Measurements from ENCODE around the gene EXT2.

The EXT2 gene

DNA sequence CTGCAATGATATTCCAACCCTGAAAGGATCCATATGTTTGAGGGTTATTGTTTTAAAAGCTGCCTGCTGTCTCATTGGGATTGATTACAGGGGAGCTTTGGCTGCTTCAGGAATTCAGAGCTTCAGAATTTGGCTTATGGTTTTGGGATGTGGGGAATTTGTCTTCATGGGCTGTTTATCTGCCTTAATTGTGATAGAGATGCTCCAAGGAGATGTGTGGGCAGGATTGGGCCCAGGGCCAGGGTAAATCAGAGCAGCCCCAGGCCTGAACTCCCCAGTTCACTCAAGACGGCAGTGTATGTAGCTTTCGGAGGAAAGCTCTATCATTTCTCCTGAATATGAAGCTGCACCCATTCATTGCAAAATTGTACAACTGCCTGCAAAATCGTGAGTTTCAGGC is 126.0 kb downstream of the EXT2 start:
- H3K79me2 ChIP-seq (ENCODE audit: control insufficient read depth, insufficient read depth, low read length, unreplicated experiment) = no peaks in the 10 kb centered on the region
- no peak overlapping the region for H3K4me3 ChIP-seq (ENCODE audit: low read depth, low read length)
- peaks cover 43% of the 10 kb centered on the region for H3K4me1 ChIP-seq (ENCODE audit: control insufficient read depth, insufficient read depth, low read length, unreplicated experiment)
- H3K36me3 ChIP-seq (ENCODE audit: insufficient read depth, low read length) = no peaks in the 10 kb centered on the region
- no peaks in the 10 kb centered on the region for H3K27me3 ChIP-seq (ENCODE audit: insufficient read depth, low read length)
- no peak overlapping the region for H2AFZ ChIP-seq (ENCODE audit: low read length, unreplicated experiment)
- no peak overlapping the region for H3K27ac ChIP-seq (ENCODE audit: low read depth, low read length)

DNA sequence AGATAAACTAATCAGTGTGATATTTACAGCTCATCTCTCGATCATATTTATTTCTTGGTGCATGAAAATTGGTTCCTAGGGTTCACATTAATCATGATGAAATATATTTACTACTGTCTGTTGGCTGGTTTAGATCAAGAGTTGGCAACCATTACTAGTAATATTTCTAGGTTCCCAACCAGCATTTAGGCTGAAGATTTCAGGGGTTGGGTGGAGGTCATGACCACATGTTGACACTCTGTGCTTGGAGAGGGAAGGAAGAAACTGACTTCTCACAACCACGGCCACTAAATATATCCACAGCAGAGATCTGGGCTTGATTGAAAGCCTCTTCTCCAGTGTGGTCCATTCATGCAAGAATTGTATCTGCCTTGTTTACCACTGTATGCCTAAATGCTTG is 126.5 kb downstream of the EXT2 start:
- Histone ChIP-seq H3K4me3 (ENCODE audit: low read depth, low read length) (no peak overlapping the region), H3K27ac (ENCODE audit: low read depth, low read length) (no peak overlapping the region), H3K27me3 (ENCODE audit: insufficient read depth, low read length) (no peaks in the 10 kb centered on the region), H3K36me3 (ENCODE audit: insufficient read depth, low read length) (no peaks in the 10 kb centered on the region), H3K4me1 (ENCODE audit: control insufficient read depth, insufficient read depth, low read length, unreplicated experiment) (peaks cover 43% of the 10 kb centered on the region), H3K79me2 (ENCODE audit: control insufficient read depth, insufficient read depth, low read length, unreplicated experiment) (no peaks in the 10 kb centered on the region), H2AFZ (ENCODE audit: low read length, unreplicated experiment) (no peak overlapping the region)

GRCh38 chr11:44223238-44223637 is 127.8 kb downstream of the EXT2 start:
- no peaks in the 10 kb centered on the region for H3K36me3 ChIP-seq (ENCODE audit: insufficient read depth, low read length)
- H3K79me2 ChIP-seq (ENCODE audit: control insufficient read depth, insufficient read depth, low read length, unreplicated experiment) = no peaks in the 10 kb centered on the region
- no peak overlapping the region for H3K4me3 ChIP-seq (ENCODE audit: low read depth, low read length)
- H3K27me3 ChIP-seq (ENCODE audit: insufficient read depth, low read length) = no peaks in the 10 kb centered on the region
- H3K27ac ChIP-seq (ENCODE audit: low read depth, low read length) = no peak overlapping the region
- peaks cover 43% of the 10 kb centered on the region for H3K4me1 ChIP-seq (ENCODE audit: control insufficient read depth, insufficient read depth, low read length, unreplicated experiment)
- no peak overlapping the region for H2AFZ ChIP-seq (ENCODE audit: low read length, unreplicated experiment)

DNA sequence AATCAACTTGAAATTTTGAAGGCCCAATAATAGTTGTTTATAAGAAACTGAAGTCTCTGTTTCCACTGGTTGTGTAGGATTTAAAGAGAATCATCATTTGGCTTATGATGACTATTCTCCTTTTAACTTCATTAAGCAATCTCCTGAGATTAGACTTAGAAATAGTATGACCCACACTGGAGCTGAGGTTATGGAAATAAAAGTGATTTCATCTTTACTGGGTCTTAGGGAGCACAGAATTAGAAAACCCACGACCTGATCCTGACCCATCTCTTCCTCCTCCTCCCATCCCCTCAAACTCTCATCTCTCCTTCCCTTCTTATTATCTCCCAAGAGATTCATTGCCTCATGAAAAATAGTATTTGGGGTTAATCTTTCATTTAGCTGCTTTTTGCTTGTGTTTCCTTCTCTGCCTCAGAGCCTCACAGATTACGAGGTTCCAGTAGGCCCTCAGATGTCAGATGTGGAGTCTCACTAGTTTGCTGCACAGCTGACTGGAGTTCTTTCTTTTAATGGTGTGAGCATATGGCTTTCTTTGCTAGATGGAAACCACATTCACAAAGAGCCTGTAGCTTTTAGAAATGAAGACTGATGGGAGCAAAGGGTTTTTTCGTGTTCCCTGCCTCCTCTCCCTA is 129.5 kb downstream of the EXT2 start:
- peaks cover 41% of the 10 kb centered on the region for H3K4me1 ChIP-seq (ENCODE audit: control insufficient read depth, insufficient read depth, low read length, unreplicated experiment)
- H3K79me2 ChIP-seq (ENCODE audit: control insufficient read depth, insufficient read depth, low read length, unreplicated experiment) = no peaks in the 10 kb centered on the region
- no peaks in the 10 kb centered on the region for H3K27me3 ChIP-seq (ENCODE audit: insufficient read depth, low read length)
- H3K36me3 ChIP-seq (ENCODE audit: insufficient read depth, low read length) = no peaks in the 10 kb centered on the region
- no peak overlapping the region for H2AFZ ChIP-seq (ENCODE audit: low read length, unreplicated experiment)
- no peak overlapping the region for H3K4me3 ChIP-seq (ENCODE audit: low read depth, low read length)
- H3K27ac ChIP-seq (ENCODE audit: low read depth, low read length) = no peak overlapping the region

GRCh38 chr11:44226490-44226889 is 131.0 kb downstream of the EXT2 start:
- no peaks in the 10 kb centered on the region for H3K79me2 ChIP-seq (ENCODE audit: control insufficient read depth, insufficient read depth, low read length, unreplicated experiment)
- no peak overlapping the region for H3K27ac ChIP-seq (ENCODE audit: low read depth, low read length)
- peaks cover 26% of the 10 kb centered on the region for H3K4me1 ChIP-seq (ENCODE audit: control insufficient read depth, insufficient read depth, low read length, unreplicated experiment)
- H2AFZ ChIP-seq (ENCODE audit: low read length, unreplicated experiment) = no peak overlapping the region
- no peak overlapping the region for H3K4me3 ChIP-seq (ENCODE audit: low read depth, low read length)
- H3K36me3 ChIP-seq (ENCODE audit: insufficient read depth, low read length) = no peaks in the 10 kb centered on the region
- no peaks in the 10 kb centered on the region for H3K27me3 ChIP-seq (ENCODE audit: insufficient read depth, low read length)

- Histone ChIP-seq H3K4me1 (ENCODE audit: control insufficient read depth, insufficient read depth, low read length, unreplicated experiment) (peaks cover 22% of the 10 kb centered on the region), H3K27me3 (ENCODE audit: insufficient read depth, low read length) (no peaks in the 10 kb centered on the region)
Observed at GRCh38 chr11:44226945-44227344, 131.5 kb downstream of the EXT2 start.

GRCh38 chr11:44228379-44228778 is 132.9 kb downstream of the EXT2 start:
- no peaks in the 10 kb centered on the region; the same call in 1 of the 2 replicates for H3K36me3 ChIP-seq (ENCODE audit: insufficient read depth, low read length)

More at GRCh38 chr11:44226945-44227344, 131.5 kb downstream of the EXT2 start:
- no peak overlapping the region for H3K27ac ChIP-seq (ENCODE audit: low read depth, low read length)
- no peaks in the 10 kb centered on the region for H3K79me2 ChIP-seq (ENCODE audit: control insufficient read depth, insufficient read depth, low read length, unreplicated experiment)
- H3K36me3 ChIP-seq (ENCODE audit: insufficient read depth, low read length) = no peaks in the 10 kb centered on the region
- H2AFZ ChIP-seq (ENCODE audit: low read length, unreplicated experiment) = no peak overlapping the region
- no peak overlapping the region for H3K4me3 ChIP-seq (ENCODE audit: low read depth, low read length)

GRCh38 chr11:44229098-44229497 is 133.6 kb downstream of the EXT2 start:
- Histone ChIP-seq H3K36me3 (ENCODE audit: insufficient read depth, low read length) (no peaks in the 10 kb centered on the region; the same call in 1 of the 2 replicates), H3K4me1 (ENCODE audit: control insufficient read depth, insufficient read depth, low read length, unreplicated experiment) (peaks cover 9% of the 10 kb centered on the region), H3K27me3 (ENCODE audit: insufficient read depth, low read length) (no peaks in the 10 kb centered on the region), H3K79me2 (ENCODE audit: control insufficient read depth, insufficient read depth, low read length, unreplicated experiment) (no peaks in the 10 kb centered on the region), H2AFZ (ENCODE audit: low read length, unreplicated experiment) (no peak overlapping the region), H3K27ac (ENCODE audit: low read depth, low read length) (no peak overlapping the region), H3K4me3 (ENCODE audit: low read depth, low read length) (no peak overlapping the region)

More at GRCh38 chr11:44228379-44228778, 132.9 kb downstream of the EXT2 start:
- Histone ChIP-seq H2AFZ (ENCODE audit: low read length, unreplicated experiment) (no peak overlapping the region), H3K27ac (ENCODE audit: low read depth, low read length) (no peak overlapping the region), H3K79me2 (ENCODE audit: control insufficient read depth, insufficient read depth, low read length, unreplicated experiment) (no peaks in the 10 kb centered on the region), H3K4me3 (ENCODE audit: low read depth, low read length) (no peak overlapping the region), H3K27me3 (ENCODE audit: insufficient read depth, low read length) (no peaks in the 10 kb centered on the region), H3K4me1 (ENCODE audit: control insufficient read depth, insufficient read depth, low read length, unreplicated experiment) (peaks cover 14% of the 10 kb centered on the region)

DNA sequence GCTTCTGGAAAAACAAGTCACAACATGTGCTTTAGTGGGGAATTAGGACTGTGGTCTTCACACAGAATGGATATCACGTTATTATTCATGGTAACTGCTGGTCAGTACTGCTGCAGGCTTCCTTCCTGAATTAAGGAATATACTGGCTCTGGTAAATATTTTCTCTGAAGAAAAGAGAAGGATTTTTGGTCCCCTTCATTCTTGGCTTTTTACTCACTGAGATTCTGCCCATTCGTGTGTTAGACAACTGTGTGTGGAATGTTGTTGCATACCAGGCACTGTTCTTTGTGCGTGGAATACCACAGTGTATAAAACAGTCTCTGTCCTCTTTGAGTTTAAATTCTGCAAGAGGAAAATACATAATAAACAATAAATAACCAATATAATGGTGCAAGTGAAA is 134.1 kb downstream of the EXT2 start:
- peaks cover 7% of the 10 kb centered on the region for H3K4me1 ChIP-seq (ENCODE audit: control insufficient read depth, insufficient read depth, low read length, unreplicated experiment)
- H3K79me2 ChIP-seq (ENCODE audit: control insufficient read depth, insufficient read depth, low read length, unreplicated experiment) = no peaks in the 10 kb centered on the region
- H3K27me3 ChIP-seq (ENCODE audit: insufficient read depth, low read length) = no peaks in the 10 kb centered on the region
- H2AFZ ChIP-seq (ENCODE audit: low read length, unreplicated experiment) = no peak overlapping the region
- H3K36me3 ChIP-seq (ENCODE audit: insufficient read depth, low read length) = no peaks in the 10 kb centered on the region; the same call in 1 of the 2 replicates
- no peak overlapping the region for H3K27ac ChIP-seq (ENCODE audit: low read depth, low read length)
- no peak overlapping the region for H3K4me3 ChIP-seq (ENCODE audit: low read depth, low read length)

DNA sequence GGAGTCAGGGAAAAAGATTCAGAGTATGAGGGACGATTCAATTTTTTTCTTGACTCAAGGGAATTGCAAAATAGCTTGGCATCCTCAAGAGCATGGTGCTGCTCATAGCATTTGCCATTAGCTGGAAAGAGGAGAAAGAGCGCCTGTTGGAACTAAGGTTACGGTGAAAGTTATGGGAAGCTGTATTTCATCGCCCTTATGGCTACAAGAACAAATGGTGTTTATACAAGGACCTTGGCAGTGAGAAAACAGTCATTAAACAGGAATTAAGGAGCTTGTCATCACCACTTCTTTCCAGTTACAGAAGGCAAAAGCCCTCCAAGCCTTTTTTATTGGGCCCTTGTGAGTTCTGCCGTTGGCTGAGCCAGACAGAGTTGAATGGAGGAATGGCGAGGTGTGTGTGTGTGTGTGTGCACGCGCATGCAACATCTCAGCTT is 140.3 kb downstream of the EXT2 start:
- Histone ChIP-seq H3K27me3 (ENCODE audit: insufficient read depth, low read length) (no peaks in the 10 kb centered on the region), H3K79me2 (ENCODE audit: control insufficient read depth, insufficient read depth, low read length, unreplicated experiment) (no peaks in the 10 kb centered on the region), H3K4me1 (ENCODE audit: control insufficient read depth, insufficient read depth, low read length, unreplicated experiment) (no peaks in the 10 kb centered on the region), H3K36me3 (ENCODE audit: insufficient read depth, low read length) (no peaks in the 10 kb centered on the region; the same call in 1 of the 2 replicates), H3K27ac (ENCODE audit: low read depth, low read length) (no peak overlapping the region), H2AFZ (ENCODE audit: low read length, unreplicated experiment) (no peak overlapping the region), H3K4me3 (ENCODE audit: low read depth, low read length) (no peak overlapping the region)

DNA sequence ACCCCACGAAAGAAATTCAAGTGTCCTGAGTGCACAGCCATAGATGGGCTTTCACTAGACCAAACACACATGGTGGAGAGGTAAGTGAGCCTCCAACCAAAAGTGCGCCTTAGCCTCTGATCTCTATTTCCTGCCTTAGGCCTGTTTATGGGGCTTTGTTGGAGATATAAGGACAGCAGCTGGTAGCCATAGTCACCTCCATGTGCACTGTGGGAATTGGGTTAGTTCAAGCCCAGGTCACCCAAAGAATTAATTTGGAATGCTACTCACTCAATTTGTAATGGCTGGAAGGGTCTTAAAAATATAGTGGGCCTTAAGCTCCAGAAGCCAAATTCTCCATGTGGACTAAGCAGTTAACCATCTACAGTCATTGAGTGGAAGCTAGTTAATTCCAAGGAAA is 140.8 kb downstream of the EXT2 start:
- Histone ChIP-seq H3K36me3 (ENCODE audit: insufficient read depth, low read length) (no peaks in the 10 kb centered on the region; the same call in 1 of the 2 replicates), H3K4me3 (ENCODE audit: low read depth, low read length) (no peak overlapping the region), H2AFZ (ENCODE audit: low read length, unreplicated experiment) (no peak overlapping the region)

More for the DNA sequence above, 140.8 kb downstream of the EXT2 start:
- H3K79me2 ChIP-seq (ENCODE audit: control insufficient read depth, insufficient read depth, low read length, unreplicated experiment) = no peaks in the 10 kb centered on the region
- no peaks in the 10 kb centered on the region for H3K4me1 ChIP-seq (ENCODE audit: control insufficient read depth, insufficient read depth, low read length, unreplicated experiment)
- H3K27me3 ChIP-seq (ENCODE audit: insufficient read depth, low read length) = no peaks in the 10 kb centered on the region
- no peak overlapping the region for H3K27ac ChIP-seq (ENCODE audit: low read depth, low read length)

Measured in ACC112 (cell line).